Measurements from ENCODE around the gene RUFY3.

The RUFY3 gene

GRCh38 chr4:70739496-70740337, 18.0 kb downstream of the RUFY3 start:
- Mint-ChIP-seq H3K4me3 (no peak overlapping the region), H3K36me3 (ENCODE audit: low read depth) (no peaks in the 10 kb centered on the region)

GRCh38 chr4:70741867-70742658, 20.3 kb downstream of the RUFY3 start:
- Mint-ChIP-seq H3K4me1 (peaks cover 5% of the 10 kb centered on the region), H3K36me3 (ENCODE audit: low read depth) (no peaks in the 10 kb centered on the region), H3K4me3 (no peak overlapping the region), H3K27me3 (no peaks in the 10 kb centered on the region), H3K9me3 (no peaks in the 10 kb centered on the region), H3K27ac (no peak overlapping the region)
- ATAC-seq (no peak), DNase-seq (no peak)

More at GRCh38 chr4:70739496-70740337, 18.0 kb downstream of the RUFY3 start:
- H3K9me3 Mint-ChIP-seq, result no peaks in the 10 kb centered on the region
- no peaks in the 10 kb centered on the region for H3K27me3 Mint-ChIP-seq
- H3K4me1 Mint-ChIP-seq, result peaks cover 28% of the 10 kb centered on the region
- DNase-seq (no peak), ATAC-seq (no peak)
- H3K27ac Mint-ChIP-seq, result no peak overlapping the region

- ATAC-seq, result no peak
- DNase-seq, result no peak
- Mint-ChIP-seq H3K9me3 (no peaks in the 10 kb centered on the region), H3K36me3 (ENCODE audit: low read depth) (no peaks in the 10 kb centered on the region), H3K4me1 (peaks cover 2% of the 10 kb centered on the region), H3K27ac (no peak overlapping the region), H3K27me3 (no peaks in the 10 kb centered on the region), H3K4me3 (no peak overlapping the region)
Measured at GRCh38 chr4:70743731-70744130, 22.0 kb downstream of the RUFY3 start.

GRCh38 chr4:70746179-70746839, 24.5 kb downstream of the RUFY3 start:
- no peaks in the 10 kb centered on the region for H3K27me3 Mint-ChIP-seq
- no peaks in the 10 kb centered on the region for H3K36me3 Mint-ChIP-seq (ENCODE audit: low read depth)
- no peak overlapping the region for H3K4me3 Mint-ChIP-seq
- ATAC-seq (no peak), DNase-seq (no peak)
- H3K4me1 Mint-ChIP-seq, result peaks cover 5% of the 10 kb centered on the region
- no peaks in the 10 kb centered on the region for H3K9me3 Mint-ChIP-seq
- H3K27ac Mint-ChIP-seq, result no peak overlapping the region

- no peaks in the 10 kb centered on the region for H3K36me3 Mint-ChIP-seq (ENCODE audit: low read depth)
- no peaks in the 10 kb centered on the region for H3K27me3 Mint-ChIP-seq
- ATAC-seq (no peak), DNase-seq (no peak)
- H3K27ac Mint-ChIP-seq, result no peak overlapping the region
- no peaks in the 10 kb centered on the region for H3K9me3 Mint-ChIP-seq
- no peak overlapping the region for H3K4me3 Mint-ChIP-seq
- H3K4me1 Mint-ChIP-seq, result peaks cover 10% of the 10 kb centered on the region
Measured at GRCh38 chr4:70747874-70748273, 26.1 kb downstream of the RUFY3 start.

- no peak overlapping the region for H3K4me3 Mint-ChIP-seq
- DNase-seq (no peak), ATAC-seq (peak; percentile 73)
- H3K4me1 Mint-ChIP-seq, result peaks cover 14% of the 10 kb centered on the region
- no peaks in the 10 kb centered on the region for H3K9me3 Mint-ChIP-seq
- no peak overlapping the region for H3K27ac Mint-ChIP-seq
- H3K27me3 Mint-ChIP-seq, result no peaks in the 10 kb centered on the region
- no peaks in the 10 kb centered on the region for H3K36me3 Mint-ChIP-seq (ENCODE audit: low read depth)
Measured at GRCh38 chr4:70749313-70749712, 27.5 kb downstream of the RUFY3 start.

GRCh38 chr4:70752236-70752635, 30.5 kb downstream of the RUFY3 start:
- H3K27me3 Mint-ChIP-seq, result no peaks in the 10 kb centered on the region
- DNase-seq (no peak), ATAC-seq (no peak)
- no peaks in the 10 kb centered on the region for H3K9me3 Mint-ChIP-seq
- H3K4me1 Mint-ChIP-seq, result peaks cover 21% of the 10 kb centered on the region
- no peak overlapping the region for H3K4me3 Mint-ChIP-seq
- H3K27ac Mint-ChIP-seq, result no peak overlapping the region
- H3K36me3 Mint-ChIP-seq (ENCODE audit: low read depth), result peaks cover 2% of the 10 kb centered on the region

GRCh38 chr4:70753630-70754029, 31.9 kb downstream of the RUFY3 start:
- no peak overlapping the region for H3K27ac Mint-ChIP-seq

GRCh38 chr4:70754470-70754869, 32.7 kb downstream of the RUFY3 start:
- Mint-ChIP-seq H3K9me3 (no peaks in the 10 kb centered on the region), H3K36me3 (ENCODE audit: low read depth) (peaks cover 2% of the 10 kb centered on the region), H3K27ac (no peak overlapping the region), H3K27me3 (no peaks in the 10 kb centered on the region), H3K4me1 (peaks cover 26% of the 10 kb centered on the region), H3K4me3 (no peak overlapping the region)
- no peak for DNase-seq
- no peak for ATAC-seq

More at GRCh38 chr4:70753630-70754029, 31.9 kb downstream of the RUFY3 start:
- peaks cover 20% of the 10 kb centered on the region for H3K4me1 Mint-ChIP-seq
- H3K36me3 Mint-ChIP-seq (ENCODE audit: low read depth), result peaks cover 2% of the 10 kb centered on the region
- no peak overlapping the region for H3K4me3 Mint-ChIP-seq
- no peaks in the 10 kb centered on the region for H3K9me3 Mint-ChIP-seq
- H3K27me3 Mint-ChIP-seq, result no peaks in the 10 kb centered on the region
- DNase-seq (no peak), ATAC-seq (no peak)

GRCh38 chr4:70754990-70755688, 33.4 kb downstream of the RUFY3 start:
- no peak for DNase-seq
- Mint-ChIP-seq H3K4me3 (no peak overlapping the region), H3K4me1 (peaks cover 30% of the 10 kb centered on the region), H3K27ac (peak overlapping the region; percentile 57), H3K36me3 (ENCODE audit: low read depth) (peaks cover 2% of the 10 kb centered on the region), H3K27me3 (no peaks in the 10 kb centered on the region), H3K9me3 (no peaks in the 10 kb centered on the region)
- ATAC-seq, result peak; percentile 43

GRCh38 chr4:70759126-70759525, 37.4 kb downstream of the RUFY3 start:
- no peaks in the 10 kb centered on the region for H3K27me3 Mint-ChIP-seq
- no peak for DNase-seq
- H3K4me1 Mint-ChIP-seq, result peaks cover 21% of the 10 kb centered on the region
- ATAC-seq, result no peak
- no peak overlapping the region for H3K4me3 Mint-ChIP-seq
- H3K27ac Mint-ChIP-seq, result no peak overlapping the region
- no peaks in the 10 kb centered on the region for H3K9me3 Mint-ChIP-seq
- H3K36me3 Mint-ChIP-seq (ENCODE audit: low read depth), result peaks cover 8% of the 10 kb centered on the region

- Mint-ChIP-seq H3K9me3 (no peaks in the 10 kb centered on the region), H3K4me1 (peaks cover 21% of the 10 kb centered on the region), H3K27me3 (no peaks in the 10 kb centered on the region), H3K36me3 (ENCODE audit: low read depth) (peaks cover 11% of the 10 kb centered on the region), H3K27ac (no peak overlapping the region), H3K4me3 (no peak overlapping the region)
- ATAC-seq (no peak), DNase-seq (no peak)
Measured at GRCh38 chr4:70759627-70760026, 37.9 kb downstream of the RUFY3 start.

GRCh38 chr4:70760662-70761061, 38.9 kb downstream of the RUFY3 start:
- Mint-ChIP-seq H3K4me1 (peaks cover 18% of the 10 kb centered on the region), H3K27ac (no peak overlapping the region), H3K36me3 (ENCODE audit: low read depth) (peaks cover 10% of the 10 kb centered on the region), H3K4me3 (no peak overlapping the region), H3K9me3 (no peaks in the 10 kb centered on the region), H3K27me3 (no peaks in the 10 kb centered on the region)
- no peak for ATAC-seq
- no peak for DNase-seq

- peaks cover 14% of the 10 kb centered on the region for H3K4me1 Mint-ChIP-seq
- peaks cover 10% of the 10 kb centered on the region for H3K36me3 Mint-ChIP-seq (ENCODE audit: low read depth)
- H3K4me3 Mint-ChIP-seq, result no peak overlapping the region
- ATAC-seq (no peak), DNase-seq (no peak)
- no peaks in the 10 kb centered on the region for H3K27me3 Mint-ChIP-seq
- H3K27ac Mint-ChIP-seq, result no peak overlapping the region
- H3K9me3 Mint-ChIP-seq, result no peaks in the 10 kb centered on the region
Measured at GRCh38 chr4:70761276-70761816, 39.6 kb downstream of the RUFY3 start.
